HG03354 (cell line): ENCODE data around the gene RPTOR.

Experiments used
- ATAC-seq: cut with Tn5 transposase; IDR thresholded peaks from one replicate; pipeline ENCODE4 v1.9.1; 2021; ENCODE audit warnings: mild to moderate bottlenecking; ENCODE audit not compliant: unreplicated experiment, poor library complexity, severe bottlenecking

Gene RPTOR

GRCh38 chr17:80675438-80676095 is 130.9 kb downstream of the RPTOR start:
- ATAC-seq = no peak

- ATAC-seq = no peak
Measured at GRCh38 chr17:80676096-80676466, 131.4 kb downstream of the RPTOR start.

DNA sequence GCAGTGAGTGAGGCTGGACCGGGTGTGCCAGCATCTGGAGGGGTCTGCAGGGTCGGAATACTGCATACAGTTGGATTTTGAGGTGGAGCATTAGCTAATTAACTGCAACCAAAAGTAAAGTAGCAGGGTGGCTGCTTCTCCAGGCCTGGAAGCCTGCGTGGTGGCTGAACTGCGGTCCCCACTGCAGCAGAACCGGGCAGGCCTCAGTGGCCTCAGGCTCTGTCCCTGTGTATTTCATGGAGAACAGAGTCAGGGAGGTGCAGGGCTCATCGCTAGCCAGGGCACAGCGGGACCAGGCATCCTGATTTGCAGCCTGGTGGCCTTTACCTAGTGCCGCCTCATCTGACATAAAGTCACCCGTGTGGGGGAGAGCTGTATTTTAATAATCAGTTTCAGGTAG is 131.9 kb downstream of the RPTOR start:
- ATAC-seq = no peak

DNA sequence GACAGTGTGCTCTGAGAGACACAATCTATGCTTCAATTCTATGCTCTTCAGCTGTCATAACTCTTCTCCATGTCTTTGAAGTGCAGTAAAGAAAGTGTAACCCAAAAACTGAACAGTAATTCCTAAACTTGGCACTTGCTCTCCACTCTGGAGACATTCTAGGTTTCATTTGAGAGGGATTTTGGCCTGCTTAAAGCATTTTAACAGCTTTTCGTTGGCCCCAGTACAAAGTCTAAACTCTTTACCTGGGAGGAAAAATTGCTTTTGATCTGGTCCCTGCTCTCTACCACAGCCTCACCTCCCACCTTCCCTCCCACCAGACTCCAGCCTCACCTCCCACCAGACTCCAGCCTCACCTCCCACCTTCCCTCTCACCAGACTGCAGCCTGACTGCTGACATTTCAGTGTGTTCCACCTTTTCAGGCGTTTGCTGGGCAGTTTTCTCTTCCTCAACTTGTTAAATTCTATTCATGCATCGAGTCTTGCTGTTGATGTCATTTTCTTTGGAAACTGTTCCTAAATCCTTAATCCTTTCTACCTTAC is 132.6 kb downstream of the RPTOR start:
- ATAC-seq = no peak

DNA sequence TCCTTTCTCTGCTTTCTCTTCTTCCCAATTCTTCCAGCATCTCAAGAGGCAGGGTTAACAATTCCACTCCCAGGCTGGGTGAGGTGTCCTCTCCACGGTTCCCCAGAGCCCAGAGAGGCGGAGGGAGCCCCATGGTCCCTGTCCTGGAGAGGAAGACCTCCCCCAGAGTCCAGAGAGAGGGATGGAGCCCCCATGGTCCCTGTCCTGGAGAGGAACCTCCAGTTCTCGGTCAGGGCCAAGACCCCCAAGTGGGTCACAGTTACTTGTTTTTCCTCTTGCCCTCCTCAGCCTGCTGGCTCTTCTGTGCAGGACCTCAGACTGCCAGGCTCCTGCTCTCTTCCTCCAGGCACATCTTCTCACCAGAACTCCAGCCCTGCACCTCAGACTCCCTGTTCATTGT is 135.2 kb downstream of the RPTOR start:
- ATAC-seq = no peak

GRCh38 chr17:80681215-80681614 is 136.6 kb downstream of the RPTOR start:
- no peak for ATAC-seq

DNA sequence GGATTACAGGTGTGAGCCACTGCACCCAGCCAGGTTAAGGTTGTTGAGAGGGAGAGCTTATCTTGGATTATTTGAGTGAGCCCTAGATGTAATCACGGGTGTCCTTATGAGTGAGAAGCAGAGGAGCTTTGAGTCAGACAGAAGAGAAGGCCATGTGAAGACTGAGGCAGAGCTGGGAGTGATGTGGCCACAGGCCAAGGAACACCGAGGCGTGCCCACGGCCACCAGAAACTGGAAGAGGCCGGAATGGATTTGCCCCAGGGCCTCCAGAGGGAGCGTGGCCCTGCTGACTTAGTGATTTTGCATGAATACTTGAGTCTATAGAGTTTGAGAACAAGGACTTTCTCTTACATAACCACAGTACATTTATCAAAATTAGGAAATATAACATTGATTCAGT is 137.7 kb downstream of the RPTOR start:
- no peak for ATAC-seq

DNA sequence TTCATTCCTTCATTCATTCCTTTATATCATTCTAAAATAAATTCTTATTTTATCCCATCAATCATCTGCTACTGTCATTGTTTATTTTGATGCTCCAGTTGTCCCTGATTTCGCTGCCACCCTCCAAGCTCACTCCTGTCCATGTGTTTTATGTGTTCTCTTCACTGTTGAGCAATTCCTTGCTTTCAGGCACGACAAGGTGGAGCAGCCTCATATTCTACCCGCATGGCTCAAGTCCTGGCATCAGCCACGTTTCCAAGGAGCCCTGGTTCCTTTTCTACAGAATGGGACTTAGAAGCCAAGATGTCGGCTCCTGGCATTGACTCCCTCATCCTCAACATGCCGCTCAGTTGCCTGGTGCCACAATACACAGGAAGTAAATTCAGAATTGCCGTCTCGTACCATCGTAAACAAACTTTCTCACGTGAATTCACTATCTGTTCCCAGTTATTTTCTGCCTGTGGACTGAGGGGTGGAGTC is 139.0 kb downstream of the RPTOR start:
- no peak for ATAC-seq

GRCh38 chr17:80687839-80688238 is 143.2 kb downstream of the RPTOR start:
- no peak for ATAC-seq

GRCh38 chr17:80689129-80689619 is 144.5 kb downstream of the RPTOR start:
- ATAC-seq = no peak

GRCh38 chr17:80691784-80692183 is 147.1 kb downstream of the RPTOR start:
- no peak for ATAC-seq

DNA sequence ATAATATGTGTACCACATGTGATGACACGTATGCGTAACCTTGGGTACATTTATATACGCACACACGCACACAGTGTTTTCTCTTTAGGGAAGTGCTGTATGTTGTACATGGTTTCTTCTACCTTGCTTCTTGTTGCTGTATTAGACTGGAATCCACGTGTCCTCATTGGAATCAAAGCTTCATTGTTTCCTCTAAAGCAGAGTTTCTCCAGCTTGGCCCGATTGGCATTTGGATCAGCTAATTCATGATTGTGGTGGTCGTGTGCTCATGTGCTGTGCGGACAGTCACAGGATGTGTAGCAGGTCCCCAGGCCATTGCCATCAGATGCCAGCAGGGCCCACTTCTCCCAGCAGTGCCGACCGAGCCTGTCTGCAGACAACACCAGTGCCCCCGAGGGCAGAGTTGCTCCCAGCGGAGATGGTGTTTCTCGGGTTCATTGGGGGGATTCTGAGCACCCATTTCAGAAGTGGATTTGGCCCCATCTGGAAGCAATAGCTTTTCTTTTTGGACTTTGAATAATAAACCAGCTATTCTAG is 148.4 kb downstream of the RPTOR start:
- ATAC-seq = no peak

DNA sequence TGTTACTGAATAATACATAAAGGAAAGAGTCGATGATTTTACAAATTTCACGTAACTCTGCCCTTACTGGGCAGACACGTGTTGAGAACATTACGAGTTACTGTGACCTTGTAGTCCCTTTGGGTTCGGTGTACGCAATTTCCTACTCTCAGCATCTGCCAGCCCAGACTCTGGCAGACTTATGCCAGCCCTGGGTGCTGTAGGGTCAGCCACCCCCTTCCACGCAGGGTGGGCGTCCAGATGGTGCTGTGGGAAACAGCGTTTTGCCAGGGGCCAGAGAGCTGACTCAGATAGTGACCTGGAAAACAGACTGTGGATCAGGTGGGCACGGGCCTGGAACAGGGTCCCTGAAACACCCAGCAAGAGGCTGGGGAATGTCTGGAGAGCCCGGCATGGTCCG is 148.9 kb downstream of the RPTOR start:
- no peak for ATAC-seq

DNA sequence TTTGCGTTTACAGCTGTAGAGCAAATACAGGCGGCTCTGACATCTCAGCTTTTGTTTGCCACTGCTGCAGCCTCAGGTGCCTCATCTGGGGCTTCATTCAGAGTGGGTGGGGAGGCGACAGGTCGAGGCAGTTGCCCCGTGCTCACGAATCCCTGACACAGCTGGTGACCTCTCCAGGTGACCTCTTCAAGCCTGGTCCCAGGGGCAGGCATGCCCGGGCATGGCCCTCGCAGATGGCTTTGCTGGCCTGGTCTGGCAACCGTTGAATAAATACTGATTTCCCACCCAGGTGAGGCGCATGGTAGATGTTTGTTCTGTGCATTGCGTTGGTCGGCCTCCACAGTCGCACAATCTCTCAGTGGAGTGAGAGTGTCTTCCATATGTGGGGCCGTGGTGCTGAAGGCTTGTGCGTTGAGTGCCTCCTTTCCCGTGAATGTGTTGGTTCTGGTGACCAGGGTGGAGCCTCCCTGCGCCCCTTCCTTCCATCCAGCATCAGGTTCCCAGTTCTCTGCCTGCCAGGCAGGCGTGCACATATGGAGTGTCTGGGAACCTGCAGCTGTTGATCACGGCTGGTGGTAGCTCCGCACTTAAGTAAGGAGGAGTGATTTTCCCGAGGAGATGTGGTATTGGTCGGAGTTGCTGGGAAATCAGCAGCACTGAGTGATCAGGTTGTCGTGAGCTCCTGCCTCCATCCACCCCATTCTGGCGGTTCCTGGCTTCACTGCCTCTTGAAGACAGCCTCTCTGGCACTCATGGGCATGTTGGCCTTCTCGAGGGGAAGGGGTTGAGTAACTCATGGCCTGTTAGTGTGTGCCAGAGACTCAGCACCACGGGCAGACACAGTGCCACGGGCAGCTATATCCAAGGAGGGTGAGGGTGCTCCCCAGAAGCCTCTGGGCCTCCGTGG is 149.7 kb downstream of the RPTOR start:
- no peak for ATAC-seq

DNA sequence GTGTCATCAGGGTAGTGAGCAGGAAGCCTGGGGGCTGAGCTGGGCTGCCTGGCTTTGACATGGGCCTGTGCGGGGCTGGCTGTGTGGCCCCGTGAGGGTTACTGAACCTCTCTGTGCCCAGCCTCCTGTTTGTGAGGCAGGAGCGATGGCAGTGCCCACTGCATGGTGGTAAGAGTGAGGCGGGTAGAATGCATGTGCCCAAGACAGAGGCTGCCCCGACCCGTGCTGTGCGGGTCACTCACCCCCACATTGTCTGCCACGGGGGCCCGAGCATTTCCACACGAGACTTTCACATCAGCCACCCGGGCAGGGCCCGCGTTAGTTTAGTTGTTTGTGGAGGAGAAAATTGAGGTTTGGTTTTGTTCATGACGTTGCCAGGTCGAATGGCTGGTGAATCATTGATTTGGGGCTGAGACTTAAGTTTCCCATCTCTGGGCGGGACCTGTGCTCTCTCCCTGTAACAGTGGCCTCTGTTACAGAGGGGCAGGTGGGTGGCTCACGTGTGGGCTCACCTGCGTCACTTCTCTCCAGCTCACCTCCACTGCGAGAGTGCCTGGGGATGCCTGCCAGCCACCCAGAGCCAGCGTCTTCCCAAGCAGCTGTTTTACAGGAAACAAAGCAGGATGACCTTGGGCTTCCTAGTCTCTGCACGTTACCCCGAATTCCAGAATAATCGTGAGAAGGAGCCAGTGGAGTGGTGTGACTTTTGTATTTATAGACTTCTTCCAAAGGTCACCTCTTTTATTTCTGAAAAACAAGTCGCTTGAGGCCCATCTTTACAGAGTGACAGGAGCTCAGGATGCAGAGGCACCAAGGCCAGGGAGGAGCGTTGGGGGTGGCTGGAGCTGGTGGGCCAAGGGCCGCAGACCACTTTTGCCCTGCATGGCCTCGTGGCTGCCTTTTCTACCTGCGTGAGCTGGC is 150.6 kb downstream of the RPTOR start:
- no peak for ATAC-seq

- ATAC-seq = no peak
Measured at GRCh38 chr17:80695979-80696378, 151.3 kb downstream of the RPTOR start.

GRCh38 chr17:80696456-80696855 is 151.8 kb downstream of the RPTOR start:
- ATAC-seq = no peak

DNA sequence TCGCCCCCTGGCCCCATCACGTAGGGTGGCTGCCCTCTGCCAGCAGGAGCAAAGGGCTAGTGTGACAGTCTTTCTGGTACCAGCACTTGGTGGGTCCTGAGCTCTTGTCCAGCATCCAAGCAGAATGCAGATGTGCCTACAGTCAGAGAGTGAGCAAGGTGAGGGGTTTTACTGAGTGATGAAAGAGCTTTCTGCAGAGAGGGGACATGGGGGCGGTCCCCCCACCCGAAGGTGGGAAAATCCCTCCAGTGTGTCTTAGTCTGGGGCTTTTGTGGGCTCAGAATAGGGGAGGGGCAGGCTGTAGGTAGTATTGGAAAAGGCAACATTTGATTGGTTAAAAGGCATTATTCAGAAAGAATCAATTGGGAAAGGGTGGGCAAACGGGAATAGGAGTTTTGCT is 152.3 kb downstream of the RPTOR start:
- ATAC-seq = no peak

- no peak for ATAC-seq
Measured at GRCh38 chr17:80698297-80698696, 153.7 kb downstream of the RPTOR start.
